Measurements from ENCODE around the gene TBC1D20.
"Not testable (repeated sequence)": the region's sequence is repeated elsewhere in the genome, so short reads cannot be mapped to it uniquely, and the experiment has no call there.

Gene TBC1D20

GRCh38 chr20:479487-479886 lies 17.2 kb upstream of the TBC1D20 start:
- TF ChIP-seq CTCF (IDR thresholded peaks at IDR 0.05) (no peak), ZFX (IDR thresholded peaks at IDR 0.05; ENCODE audit: borderline replicate concordance) (no peak)
- H3K27ac ChIP-seq, result peak overlapping the region; percentile 65

- peak; percentile 80 for TF ChIP-seq CTCF (IDR thresholded peaks at IDR 0.05)
- TF ChIP-seq ZFX (IDR thresholded peaks at IDR 0.05; ENCODE audit: borderline replicate concordance), result no peak
- peak overlapping the region; percentile 65 for H3K27ac ChIP-seq
Measured at GRCh38 chr20:478949-479429, 16.7 kb upstream of the TBC1D20 start.

- no peak for TF ChIP-seq ZFX (IDR thresholded peaks at IDR 0.05; ENCODE audit: borderline replicate concordance)
- TF ChIP-seq CTCF (IDR thresholded peaks at IDR 0.05), result no peak
- peak overlapping the region; percentile 65 for H3K27ac ChIP-seq
Measured at GRCh38 chr20:478010-478948, 15.9 kb upstream of the TBC1D20 start.

GRCh38 chr20:476561-477249 lies 14.4 kb upstream of the TBC1D20 start:
- not testable (repeated sequence) for H3K27ac ChIP-seq

- no peak for TF ChIP-seq ZFX (IDR thresholded peaks at IDR 0.05; ENCODE audit: borderline replicate concordance)
- TF ChIP-seq CTCF (IDR thresholded peaks at IDR 0.05), result no peak
- no peak overlapping the region for H3K27ac ChIP-seq
Measured at GRCh38 chr20:475463-476357, 13.4 kb upstream of the TBC1D20 start.

GRCh38 chr20:474581-474980 lies 12.2 kb upstream of the TBC1D20 start:
- no peak overlapping the region for H3K27ac ChIP-seq
- TF ChIP-seq CTCF (IDR thresholded peaks at IDR 0.05) (no peak), ZFX (IDR thresholded peaks at IDR 0.05; ENCODE audit: borderline replicate concordance) (no peak)

GRCh38 chr20:472889-473292 lies 10.6 kb upstream of the TBC1D20 start:
- no peak for TF ChIP-seq ZFX (IDR thresholded peaks at IDR 0.05; ENCODE audit: borderline replicate concordance)
- no peak for TF ChIP-seq CTCF (IDR thresholded peaks at IDR 0.05)
- no peak overlapping the region for H3K27ac ChIP-seq

Measured in 22Rv1 (cell line).